Measurements from ENCODE around the gene APBA1.

APBA1 gene

DNA sequence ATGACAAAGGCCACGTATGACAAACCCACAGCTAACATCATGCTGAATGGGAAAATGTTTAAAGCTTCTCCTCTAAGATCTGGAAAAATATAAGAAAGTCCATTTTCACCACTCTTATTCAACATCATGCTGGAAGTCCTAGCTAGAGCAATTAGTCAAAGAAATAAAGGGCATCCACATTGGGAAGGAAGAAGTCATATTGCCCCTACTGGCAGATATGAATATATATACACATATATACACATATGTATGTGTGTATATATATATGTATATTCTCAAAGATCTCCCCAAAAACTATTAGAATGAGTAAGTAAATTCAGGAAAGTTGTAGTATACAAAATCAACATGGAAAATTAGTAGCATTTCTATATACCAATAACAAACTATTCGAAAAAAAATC is 17.1 kb downstream of the APBA1 start:
- DNase-seq: no peak

DNA sequence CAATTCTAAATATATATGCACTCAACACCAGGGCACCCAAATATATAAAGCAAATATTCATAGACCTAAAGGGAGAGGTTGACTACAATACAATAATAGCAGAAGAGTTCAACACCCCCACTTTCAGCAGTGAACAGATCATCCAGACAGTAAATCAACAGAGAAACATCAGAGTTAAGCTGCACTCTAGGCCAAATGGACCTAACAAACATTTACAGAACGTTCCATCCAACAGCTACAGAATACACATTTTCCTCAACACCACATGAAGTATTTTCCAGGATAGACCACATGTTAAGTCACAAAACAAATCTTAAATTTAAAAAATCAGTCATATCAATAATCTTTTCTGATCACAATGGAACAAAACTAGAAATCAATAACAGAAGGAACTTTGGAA is 18.9 kb downstream of the APBA1 start:
- no peak for DNase-seq

DNA sequence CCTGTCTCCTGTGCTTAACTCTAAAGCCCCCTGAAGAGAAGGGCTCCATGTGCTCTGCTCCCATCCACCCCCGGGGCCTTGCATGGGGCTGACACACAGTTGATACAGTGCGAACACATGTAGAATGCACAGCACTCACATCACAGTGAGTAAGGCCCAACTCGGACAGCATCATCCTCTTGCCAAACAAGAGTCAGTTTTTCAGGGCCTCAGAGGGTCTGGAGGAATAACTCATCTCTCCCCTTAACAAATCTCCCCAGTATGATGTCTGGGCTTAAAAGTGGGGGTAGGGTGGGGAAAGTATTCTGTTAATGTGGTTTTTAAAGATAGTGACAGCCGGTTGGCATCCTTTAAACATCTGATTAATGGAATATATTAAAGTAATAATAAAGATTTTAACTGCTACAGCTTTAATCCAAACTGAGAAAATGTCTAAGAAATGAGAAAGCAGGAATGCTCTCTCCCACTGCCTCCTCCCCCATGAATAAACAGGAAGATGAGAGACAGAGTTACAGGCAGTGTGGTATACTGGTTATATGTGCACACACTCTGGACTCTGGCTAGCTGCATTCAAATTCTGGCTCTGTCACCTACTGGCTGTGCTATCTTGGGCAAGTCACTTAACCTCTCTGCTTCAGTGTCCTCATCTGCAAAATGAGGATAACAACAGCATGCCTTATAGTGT is 22.5 kb downstream of the APBA1 start:
- DNase-seq: no peak

DNA sequence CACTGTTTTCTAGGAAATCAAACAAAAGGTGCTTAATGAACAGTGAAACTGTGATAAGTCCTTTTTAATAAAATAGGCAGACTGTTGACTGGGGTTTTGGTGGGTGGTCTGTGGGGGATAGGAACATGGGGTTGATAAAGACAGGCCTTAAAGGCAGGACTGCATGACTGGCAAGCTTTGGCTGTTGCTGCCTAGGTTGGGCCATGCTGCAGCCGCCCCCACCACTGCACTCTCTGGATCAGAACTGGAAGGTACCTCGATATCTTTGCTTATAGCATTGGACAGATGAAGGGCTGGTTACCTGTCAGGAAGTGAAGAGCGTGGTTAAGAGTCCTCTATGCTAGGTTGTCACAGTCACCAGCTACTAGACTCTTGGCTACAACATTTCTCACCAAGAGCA is 24.4 kb downstream of the APBA1 start:
- DNase-seq: no peak

DNA sequence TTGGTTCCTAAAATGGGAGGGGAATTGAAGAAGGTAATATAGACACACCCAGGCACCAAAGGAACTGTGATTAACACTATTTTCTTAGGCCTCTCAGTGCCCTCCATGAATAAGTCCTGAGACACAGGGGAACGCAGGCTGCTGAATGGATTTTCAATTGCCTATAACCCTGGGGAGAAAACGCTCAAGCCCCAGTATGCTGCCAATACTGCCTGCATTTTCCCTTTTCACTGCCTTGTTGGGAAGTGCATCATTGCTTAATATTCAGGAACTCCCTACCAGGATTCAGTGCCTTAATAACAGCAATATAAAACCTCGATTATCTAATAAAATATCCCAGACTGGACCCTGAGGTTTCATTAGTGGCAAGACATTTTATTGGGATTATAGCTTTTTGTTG is 25.4 kb downstream of the APBA1 start:
- no peak for DNase-seq

DNA sequence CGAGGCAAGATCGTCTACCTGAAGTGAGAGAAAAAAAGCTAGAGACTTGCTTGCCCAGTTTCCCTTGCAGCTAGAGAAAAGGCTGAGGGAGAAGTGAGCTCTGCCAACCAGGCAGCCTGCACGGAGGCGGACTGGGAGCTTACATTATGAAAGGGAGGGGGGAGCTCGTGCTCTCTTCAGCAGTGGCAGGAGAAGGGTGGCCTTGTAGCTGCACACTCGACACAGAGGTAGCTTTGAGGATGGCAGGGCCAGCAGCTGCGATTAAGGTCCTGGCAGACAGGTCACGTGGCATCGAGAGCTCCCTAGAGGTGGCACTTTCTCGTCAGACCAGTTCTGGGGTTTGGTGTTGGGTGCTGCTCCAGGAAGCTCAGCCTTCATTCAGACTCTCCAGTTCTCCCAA is 26.7 kb downstream of the APBA1 start:
- peak; percentile 33 to 51 for DNase-seq

DNA sequence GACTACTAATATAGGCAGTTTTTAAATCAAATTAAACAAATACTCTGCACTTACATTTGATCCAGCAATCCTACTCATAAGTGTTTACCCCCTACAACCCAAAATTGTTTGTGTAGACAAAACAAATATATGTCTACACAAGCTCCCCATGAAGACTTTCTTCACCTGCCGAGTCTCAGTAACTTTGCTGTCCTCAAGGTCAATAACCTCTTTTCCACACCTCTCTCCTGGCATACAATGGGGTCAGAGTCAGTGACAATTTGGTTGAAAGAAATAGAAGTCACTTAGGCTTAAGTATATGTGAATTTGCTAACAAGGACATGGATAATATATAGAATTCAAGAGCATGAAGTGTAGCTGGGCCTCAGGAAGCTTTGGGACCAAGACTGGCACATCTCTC is 29.1 kb downstream of the APBA1 start:
- no peak for DNase-seq

DNA sequence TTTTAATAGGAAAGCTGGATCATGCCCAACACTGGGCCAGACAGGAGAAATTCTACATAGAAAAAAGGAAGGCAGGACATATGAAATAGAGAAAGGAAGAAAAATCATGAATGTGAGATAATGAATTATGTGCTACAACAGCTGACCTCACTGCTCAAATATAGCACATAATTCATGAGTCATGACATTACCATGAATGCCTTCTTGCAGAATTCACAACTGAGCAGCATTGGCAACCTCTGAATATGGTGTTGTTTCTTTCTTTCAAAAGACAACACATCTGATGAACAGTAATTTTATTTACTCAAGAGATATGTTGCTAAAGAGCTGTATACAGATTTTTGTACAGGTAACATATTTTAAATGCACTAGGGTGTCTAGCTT is 34.4 kb downstream of the APBA1 start:
- no peak for DNase-seq

DNA sequence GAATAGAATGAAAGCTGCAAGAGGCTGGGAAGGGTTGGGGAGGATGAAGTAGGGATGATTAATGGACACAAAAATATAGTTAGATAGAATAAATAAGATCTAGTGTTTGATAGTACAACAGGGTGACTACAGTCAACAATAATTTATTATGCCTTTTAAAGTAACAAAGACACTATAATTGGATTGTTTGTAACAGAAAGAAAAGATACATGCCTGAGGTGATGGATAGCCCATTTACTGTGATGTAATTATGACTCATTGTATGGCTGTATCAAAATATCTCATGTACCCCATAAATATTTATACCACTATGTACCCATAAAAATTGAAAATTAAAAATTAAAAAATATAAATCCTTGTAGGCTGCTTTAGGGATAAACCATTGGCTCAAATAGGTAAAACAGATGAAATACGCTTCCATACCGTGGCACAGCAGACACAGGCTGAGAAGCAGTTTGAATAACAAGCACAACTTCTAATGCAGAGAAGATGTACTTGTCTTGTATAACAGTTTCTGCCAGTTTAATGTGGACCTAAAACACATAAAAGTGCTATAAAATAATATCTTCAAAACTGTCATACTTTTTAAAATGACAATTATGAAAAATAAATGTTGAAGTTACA is 34.9 kb downstream of the APBA1 start:
- no peak for DNase-seq

DNA sequence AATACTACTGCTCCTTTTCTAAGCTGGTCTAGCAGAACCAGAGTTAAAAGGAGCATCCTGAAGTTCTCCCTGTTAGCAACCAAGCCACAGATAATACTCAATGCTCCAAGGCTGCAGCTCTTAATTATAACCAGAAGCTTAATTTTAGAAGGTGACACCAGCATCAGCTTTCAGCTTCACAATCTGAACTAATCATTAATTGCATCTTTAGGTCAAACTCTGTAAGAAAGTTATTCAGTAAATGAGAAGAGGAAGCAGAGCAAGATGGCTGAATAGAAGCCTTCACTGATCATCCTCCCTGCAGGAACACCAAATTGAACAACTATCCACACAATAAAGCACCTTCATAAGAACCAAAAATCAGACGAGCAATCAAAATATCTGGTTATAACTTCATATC is 38.5 kb downstream of the APBA1 start:
- no peak for DNase-seq

DNA sequence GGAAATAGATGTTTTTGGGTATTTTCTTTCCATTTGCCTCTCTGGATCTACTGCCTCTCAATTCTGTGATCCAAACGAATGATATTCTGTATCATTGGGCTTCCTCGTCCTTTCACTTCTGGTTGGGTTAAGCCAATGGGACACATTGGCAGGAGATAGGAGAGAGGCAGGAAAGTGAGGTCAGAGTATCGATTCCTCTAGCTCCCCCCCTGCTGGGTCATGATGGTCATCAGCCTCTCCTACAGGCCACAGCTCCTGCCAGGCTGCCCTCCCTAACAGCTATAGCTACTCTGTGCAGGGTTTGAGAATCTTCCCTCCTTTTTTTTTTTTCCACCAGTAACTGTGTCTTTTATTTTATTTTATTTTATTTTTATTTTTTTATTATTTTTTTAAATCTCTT is 39.4 kb downstream of the APBA1 start:
- DNase-seq: no peak

DNA sequence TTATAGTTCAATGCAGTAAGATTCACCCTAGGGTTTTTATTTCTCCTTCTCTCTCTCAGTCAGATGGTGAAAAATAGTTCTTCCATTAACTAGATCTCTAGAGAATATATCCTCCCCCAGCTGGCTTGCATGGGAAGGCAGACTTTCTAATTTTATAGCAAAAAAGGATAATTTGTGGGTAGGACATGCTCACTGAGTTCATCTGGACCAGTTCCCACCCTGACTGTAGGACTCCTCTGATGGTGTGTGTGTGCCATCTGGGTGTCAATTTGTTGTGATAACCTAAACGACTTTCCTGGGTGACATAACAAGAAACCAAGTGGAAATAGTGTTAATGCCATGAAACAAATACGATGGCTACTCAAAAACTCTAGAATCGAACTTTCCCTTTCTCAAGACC is 44.9 kb downstream of the APBA1 start:
- no peak for DNase-seq

DNA sequence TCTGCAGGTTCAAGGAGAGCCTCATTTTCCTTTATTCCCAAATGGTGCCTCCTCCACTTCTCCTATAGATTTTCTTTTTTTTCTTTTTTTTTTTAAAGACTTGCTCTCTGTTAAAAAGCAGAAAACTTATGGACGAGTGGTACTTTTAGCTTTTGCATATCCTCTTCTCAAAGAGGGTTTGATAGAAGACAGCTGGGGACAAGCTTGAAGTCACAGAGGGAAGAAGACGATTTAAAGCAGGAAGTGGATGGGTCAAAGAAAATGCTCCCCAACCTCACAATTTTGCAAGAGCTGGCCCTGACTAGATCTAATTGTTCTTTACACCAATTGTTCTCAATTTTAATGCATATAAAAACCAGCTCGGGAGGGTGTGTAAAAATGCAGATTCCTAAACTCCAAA is 48.9 kb downstream of the APBA1 start:
- DNase-seq: no peak

DNA sequence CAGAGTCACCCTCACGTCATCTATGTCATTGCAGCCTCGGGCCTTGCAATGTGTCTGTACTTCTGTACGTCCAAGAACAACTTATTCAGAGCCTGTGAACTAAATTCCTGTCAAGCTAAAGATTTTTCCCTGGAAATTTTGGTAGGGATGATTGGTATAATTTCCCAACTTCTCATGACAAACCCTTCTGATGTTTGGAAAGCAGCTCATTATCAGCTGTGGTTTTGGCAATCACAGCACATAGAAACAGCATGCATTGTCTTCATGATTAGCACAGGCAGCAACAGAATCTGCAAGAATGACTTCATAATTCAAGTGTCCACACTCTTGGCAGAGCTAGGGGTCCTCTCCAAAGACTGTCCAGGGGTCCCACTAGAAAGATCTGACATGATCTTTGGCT is 49.5 kb downstream of the APBA1 start:
- DNase-seq: no peak

DNA sequence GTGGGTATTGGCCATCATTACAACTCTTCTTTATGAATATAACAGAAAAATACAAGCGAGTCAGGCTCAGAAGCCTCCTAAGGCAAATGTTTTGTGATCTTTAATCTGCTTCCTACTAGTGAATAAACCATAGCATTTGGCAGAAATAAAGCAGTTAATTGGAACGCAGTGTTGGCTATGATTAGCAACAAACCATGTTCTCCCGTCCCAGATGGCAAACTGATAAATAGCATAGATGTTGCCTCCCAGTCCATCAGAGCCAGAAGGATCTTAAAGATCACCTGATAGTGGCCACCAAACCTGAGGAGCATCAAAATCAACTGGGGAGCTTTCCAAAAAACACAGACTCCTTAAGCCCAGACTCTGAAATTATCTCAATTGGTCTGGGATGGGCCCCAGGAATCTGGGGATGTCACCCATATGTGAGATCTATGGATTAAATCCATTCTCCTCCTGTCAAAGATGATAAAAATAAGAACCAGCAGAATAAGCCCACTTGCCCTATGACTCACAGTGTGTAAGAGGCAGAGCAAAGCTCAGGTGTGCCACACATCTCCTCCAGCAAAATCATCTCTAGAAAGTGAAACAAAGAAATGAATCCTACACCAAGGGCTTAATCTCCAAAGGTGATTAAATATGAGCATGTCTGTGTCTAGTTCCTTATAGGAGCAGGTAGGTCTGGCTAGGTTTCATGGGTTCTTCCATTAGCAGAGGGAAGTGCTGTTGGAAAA is 50.3 kb downstream of the APBA1 start:
- peak in 1 of 2 donors; percentile 13 for DNase-seq

DNA sequence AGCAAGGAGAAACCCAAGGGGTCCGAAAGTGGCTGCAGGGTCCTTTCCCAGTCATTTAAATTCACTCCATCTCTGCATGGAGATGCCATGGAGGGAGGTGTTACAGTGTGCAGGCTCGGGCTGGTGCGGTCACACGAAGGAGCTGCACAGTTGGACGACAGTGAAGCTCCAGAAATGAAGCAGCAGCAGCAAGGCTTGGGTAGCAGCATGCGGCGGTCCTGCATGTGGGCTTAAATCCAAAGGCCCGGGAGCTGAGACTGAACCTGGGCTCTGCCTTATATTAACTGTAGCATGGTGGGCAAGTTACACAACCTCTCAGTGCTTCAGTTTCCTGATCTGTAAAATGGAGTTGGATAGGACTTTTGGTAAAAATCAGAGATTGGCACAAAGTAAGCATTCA is 51.4 kb downstream of the APBA1 start:
- DNase-seq: no peak

DNA sequence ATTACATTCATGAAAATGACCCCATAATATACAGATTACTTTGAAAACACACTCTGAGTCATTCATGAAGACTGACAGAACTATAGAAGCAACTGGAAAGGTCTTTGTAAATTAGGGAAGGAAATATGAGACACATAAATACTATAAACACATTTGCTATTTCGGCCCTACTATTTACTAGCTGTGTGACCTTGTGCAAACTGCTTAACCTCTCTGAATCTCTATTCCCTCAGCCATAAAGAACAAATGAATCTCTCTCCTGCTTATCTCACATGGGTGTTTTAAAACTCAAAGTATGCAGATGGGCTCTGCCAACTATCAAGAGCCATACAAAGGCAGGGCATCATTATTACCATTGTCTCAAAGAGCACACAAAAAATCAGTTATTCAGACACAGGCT is 52.9 kb downstream of the APBA1 start:
- DNase-seq: no peak

DNA sequence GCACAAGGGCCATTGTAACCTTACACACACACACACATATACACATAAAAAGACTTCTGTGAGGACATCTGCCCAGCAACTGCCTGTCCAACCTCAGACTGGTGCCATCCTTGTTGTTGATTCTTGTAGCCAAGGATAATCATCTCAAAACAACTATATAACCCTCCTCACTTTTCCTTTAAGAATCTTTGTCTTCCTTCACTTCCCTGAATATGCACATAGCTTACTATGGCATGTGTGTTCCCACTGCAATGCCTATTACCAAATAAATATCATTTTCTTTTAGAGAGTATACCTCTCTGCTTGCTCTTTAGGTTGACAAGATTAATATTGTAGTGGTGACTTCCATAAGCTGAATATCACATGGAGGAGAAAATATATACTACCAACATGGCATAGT is 55.2 kb downstream of the APBA1 start:
- DNase-seq: no peak

DNA sequence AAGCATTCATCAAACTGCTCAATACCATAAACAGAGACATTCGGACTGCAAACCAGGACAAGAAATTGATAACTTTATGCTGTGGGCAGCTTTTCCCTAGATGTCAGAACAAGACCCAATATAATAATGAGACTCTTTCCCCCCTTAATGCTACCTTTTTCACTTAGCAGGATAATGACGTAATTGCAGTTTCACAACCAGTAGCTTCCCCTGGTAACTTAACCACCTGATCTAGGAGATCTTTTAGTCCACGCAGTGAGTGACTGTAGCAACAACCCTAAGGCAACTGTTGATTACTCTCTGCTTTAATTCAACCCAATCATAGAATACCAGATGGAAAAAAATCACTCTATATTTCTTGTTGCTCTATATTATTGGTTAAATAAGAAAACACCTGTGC is 56.3 kb downstream of the APBA1 start:
- no peak for DNase-seq

DNA sequence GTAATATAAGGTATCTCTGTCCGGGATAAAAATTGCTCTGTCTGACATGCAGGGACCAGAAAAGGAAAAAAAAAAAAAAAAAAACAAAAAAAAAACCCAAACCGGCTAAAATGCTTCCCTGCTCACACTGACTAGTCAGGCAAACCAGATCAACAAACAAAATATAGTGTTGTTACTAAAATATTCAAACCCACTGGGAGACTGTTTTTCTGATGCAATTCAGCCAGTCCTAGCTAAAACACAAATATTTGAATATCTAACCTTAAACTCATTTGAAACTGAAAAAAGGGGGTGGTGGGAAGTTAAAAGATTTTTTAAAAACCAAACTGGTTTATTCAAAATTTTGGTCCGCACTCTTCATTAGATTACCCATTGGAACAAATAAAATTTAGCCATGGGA is 61.0 kb downstream of the APBA1 start:
- DNase-seq: no peak

DNA sequence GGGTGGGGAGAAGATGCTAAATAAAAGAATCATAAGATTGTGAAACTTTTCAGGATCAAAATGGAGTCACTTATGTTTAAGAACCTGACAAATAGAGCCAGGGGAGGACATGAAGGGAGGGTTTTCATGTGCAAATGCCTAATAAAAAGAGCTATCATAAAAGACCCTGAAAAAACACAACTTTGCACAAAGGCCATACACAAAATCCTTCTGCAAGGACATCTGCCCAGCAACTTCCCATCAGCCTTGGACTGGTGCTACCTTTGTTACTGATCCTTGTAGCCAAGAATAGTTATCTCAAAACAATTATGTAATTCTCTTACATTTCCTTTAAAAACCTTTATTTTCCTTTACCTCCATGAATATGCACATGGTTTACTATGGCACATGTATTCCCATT is 63.0 kb downstream of the APBA1 start:
- DNase-seq: no peak

DNA sequence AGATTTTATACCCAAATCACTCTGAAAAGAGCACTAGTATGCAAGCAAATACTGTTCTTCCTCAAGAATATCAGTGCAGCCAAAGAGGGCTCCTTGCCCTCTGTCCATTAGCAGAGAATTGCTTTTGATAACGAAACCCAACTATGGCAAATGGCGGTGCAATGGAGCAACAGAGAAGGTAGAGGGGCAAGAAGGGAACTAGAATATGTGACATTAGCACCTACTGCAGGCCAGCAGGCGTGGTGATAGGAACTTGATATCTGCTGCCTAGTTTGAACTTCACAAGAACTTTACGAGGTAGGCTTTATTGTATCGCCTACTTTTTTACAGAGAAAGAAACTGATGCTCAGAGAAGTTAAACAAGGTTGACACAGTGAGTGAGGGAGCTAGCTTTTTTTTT is 66.1 kb downstream of the APBA1 start:
- DNase-seq: no peak

DNA sequence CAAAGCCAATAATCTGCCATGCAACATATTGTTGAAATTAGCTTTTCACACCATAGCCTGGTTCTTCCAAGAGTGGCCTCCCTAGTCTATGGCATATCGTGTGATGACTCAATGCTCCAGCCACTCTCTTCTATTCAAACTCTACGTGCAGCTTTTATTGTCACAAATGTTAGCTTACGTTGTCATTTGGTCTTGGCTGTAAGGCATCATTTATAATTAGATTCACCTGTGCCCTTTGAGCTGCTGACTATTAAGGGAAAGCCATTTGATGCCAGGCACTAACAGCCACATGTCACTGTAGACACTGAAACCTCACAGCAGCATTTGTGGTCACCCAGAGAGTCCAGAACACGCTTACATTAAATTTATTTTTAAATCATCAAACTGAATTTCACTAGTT is 66.8 kb downstream of the APBA1 start:
- no peak for DNase-seq

DNA sequence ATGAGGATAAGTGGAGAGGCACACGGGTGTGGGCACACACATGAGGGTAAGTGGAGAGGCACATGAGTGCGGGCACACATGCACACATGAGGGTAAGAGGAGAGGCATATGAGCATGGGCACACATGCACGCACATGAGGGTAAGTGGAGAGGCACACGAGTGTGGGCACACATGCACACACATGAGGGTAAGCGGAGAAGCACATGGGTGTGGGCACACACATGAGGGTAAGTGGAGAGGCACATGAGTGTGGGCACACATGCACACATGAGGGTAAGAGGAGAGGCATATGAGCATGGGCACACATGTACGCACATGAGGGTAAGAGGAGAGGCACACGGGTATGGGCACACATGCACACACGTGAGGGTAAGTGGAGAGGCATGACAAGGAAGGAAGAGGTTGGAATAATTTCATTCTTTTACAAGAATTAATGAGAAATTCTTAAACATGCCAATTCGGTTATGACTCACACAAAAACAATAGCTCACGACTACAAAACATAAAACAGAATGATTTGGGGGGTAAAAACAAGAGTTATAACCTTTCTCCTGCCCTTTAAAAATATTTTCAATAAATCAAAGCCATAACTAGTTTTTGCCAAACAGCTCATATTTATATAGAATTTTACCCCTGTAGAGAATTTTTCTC is 67.5 kb downstream of the APBA1 start:
- no peak for DNase-seq

Measured in hippocampal formation (tissue), 2 donors.